Brain microvascular endothelial cell (primary cell): ENCODE results near the gene FXYD6.

ENCODE experiments used
- DNase-seq: peaks from one replicate; pipeline ENCODE4 v3.0.0-alpha.2; 2020
- H3K27ac ChIP-seq: fragments of 250-450 bp; sonication (Bioruptor Pico); 2 replicates; pipeline ENCODE4 v1.5.1; 2020; ENCODE audit warnings: mild to moderate bottlenecking, moderate library complexity
- H3K27me3 ChIP-seq: fragments of 250-450 bp; sonication (Bioruptor Pico); replicated peaks from 2 replicates; pipeline ENCODE4 v1.5.1; 2020; ENCODE audit warnings: mild to moderate bottlenecking
- H3K36me3 ChIP-seq: fragments of 250-450 bp; sonication (Bioruptor Pico); replicated peaks from 2 replicates; pipeline ENCODE4 v1.5.1; 2020; ENCODE audit warnings: mild to moderate bottlenecking
- H3K4me3 ChIP-seq: 2 replicates; pipeline ENCODE4 v1.5.1; 2011; ENCODE audit warnings: low read depth, mild to moderate bottlenecking, control low read depth, low read length, moderate library complexity
- CTCF ChIP-seq: IDR thresholded peaks from 2 replicates; pipeline ENCODE4 v1.5.1; 2011; ENCODE audit warnings: low read depth, mild to moderate bottlenecking, moderate library complexity, low read length, control low read depth, inconsistent platforms; ENCODE audit errors: missing control alignments
- in situ Hi-C: cut with HindIII; loops from 2 replicates; pipeline ENCODE4 v1.10.0; 2017; ENCODE audit warnings: low sequenced_read_pairs, low pct_ligation_motif_present

Gene FXYD6

GRCh38 chr11:117818041-117818873, 58.2 kb downstream of the FXYD6 start:
- Histone ChIP-seq H3K27me3 (no peaks in the 10 kb centered on the region), H3K4me3 (no peak overlapping the region), H3K36me3 (no peaks in the 10 kb centered on the region), H3K27ac (no peak overlapping the region)
- in situ Hi-C loops: loop anchor here (25.0 kb wide), 1 partner anchor 381 kb away; no protein-coding TSS in a partner anchor
- peak; percentile 31 for DNase-seq
- no peak for TF ChIP-seq CTCF

GRCh38 chr11:117817368-117818040, 59.0 kb downstream of the FXYD6 start:
- no peaks in the 10 kb centered on the region for H3K27me3 ChIP-seq
- H3K27ac ChIP-seq: no peak overlapping the region
- H3K36me3 ChIP-seq: no peaks in the 10 kb centered on the region
- in situ Hi-C loops: loop anchor here (25.0 kb wide), 1 partner anchor 380 kb away; no protein-coding TSS in a partner anchor
- no peak overlapping the region for H3K4me3 ChIP-seq
- peak; percentile 99 for TF ChIP-seq CTCF
- peak; percentile 83 for DNase-seq

- Histone ChIP-seq H3K27ac (no peak overlapping the region), H3K4me3 (no peak overlapping the region), H3K27me3 (no peaks in the 10 kb centered on the region), H3K36me3 (no peaks in the 10 kb centered on the region)
- DNase-seq: no peak
- in situ Hi-C loops: loop anchor here (25.0 kb wide), 1 partner anchor 380 kb away; no protein-coding TSS in a partner anchor
- no peak for TF ChIP-seq CTCF
Measured at GRCh38 chr11:117816846-117817367, 59.6 kb downstream of the FXYD6 start.

GRCh38 chr11:117816151-117816741, 60.2 kb downstream of the FXYD6 start:
- Histone ChIP-seq H3K27ac (no peak overlapping the region), H3K36me3 (no peaks in the 10 kb centered on the region), H3K27me3 (no peaks in the 10 kb centered on the region), H3K4me3 (no peak overlapping the region)
- peak; percentile 30 for DNase-seq
- in situ Hi-C loops: loop anchor here (25.0 kb wide), 1 partner anchor 379 kb away; no protein-coding TSS in a partner anchor
- no peak for TF ChIP-seq CTCF

- DNase-seq: no peak
- in situ Hi-C loops: loop anchor here (25.0 kb wide), 1 partner anchor 378 kb away; no protein-coding TSS in a partner anchor
- TF ChIP-seq CTCF: no peak
- H3K27me3 ChIP-seq: no peaks in the 10 kb centered on the region
- H3K36me3 ChIP-seq: no peaks in the 10 kb centered on the region
- no peak overlapping the region for H3K4me3 ChIP-seq
- H3K27ac ChIP-seq: no peak overlapping the region
Measured at GRCh38 chr11:117815262-117815803, 61.1 kb downstream of the FXYD6 start.
